Prostate gland (tissue), 2 donors: ENCODE results near the gene GRK1.

Experiments used
- CTCF ChIP-seq, 4 experiments: fragments of 200-600 bp in 2 of 4; fragments of 450-650 bp in 2 of 4; sonication (generic) in 2 of 4; IDR thresholded peaks; 1 replicate in 3 of 4; 2 replicates in 1 of 4; pipeline ENCODE4 v1.5.1; 2016 to 2019; ENCODE audit warnings: antibody characterized with exemption in 4 of 4, mild to moderate bottlenecking in 2 of 4, moderate library complexity in 2 of 4
- POLR2A ChIP-seq: fragments of 450-650 bp; IDR thresholded peaks from one replicate; pipeline ENCODE4 v1.6.1; 2016; ENCODE audit warnings: antibody characterized with exemption, mild to moderate bottlenecking
- POLR2AphosphoS5 ChIP-seq: sonication (generic); formaldehyde crosslinking; IDR thresholded peaks from one replicate; pipeline ENCODE4 v1.6.1; 2017; ENCODE audit warnings: antibody characterized with exemption

DNA sequence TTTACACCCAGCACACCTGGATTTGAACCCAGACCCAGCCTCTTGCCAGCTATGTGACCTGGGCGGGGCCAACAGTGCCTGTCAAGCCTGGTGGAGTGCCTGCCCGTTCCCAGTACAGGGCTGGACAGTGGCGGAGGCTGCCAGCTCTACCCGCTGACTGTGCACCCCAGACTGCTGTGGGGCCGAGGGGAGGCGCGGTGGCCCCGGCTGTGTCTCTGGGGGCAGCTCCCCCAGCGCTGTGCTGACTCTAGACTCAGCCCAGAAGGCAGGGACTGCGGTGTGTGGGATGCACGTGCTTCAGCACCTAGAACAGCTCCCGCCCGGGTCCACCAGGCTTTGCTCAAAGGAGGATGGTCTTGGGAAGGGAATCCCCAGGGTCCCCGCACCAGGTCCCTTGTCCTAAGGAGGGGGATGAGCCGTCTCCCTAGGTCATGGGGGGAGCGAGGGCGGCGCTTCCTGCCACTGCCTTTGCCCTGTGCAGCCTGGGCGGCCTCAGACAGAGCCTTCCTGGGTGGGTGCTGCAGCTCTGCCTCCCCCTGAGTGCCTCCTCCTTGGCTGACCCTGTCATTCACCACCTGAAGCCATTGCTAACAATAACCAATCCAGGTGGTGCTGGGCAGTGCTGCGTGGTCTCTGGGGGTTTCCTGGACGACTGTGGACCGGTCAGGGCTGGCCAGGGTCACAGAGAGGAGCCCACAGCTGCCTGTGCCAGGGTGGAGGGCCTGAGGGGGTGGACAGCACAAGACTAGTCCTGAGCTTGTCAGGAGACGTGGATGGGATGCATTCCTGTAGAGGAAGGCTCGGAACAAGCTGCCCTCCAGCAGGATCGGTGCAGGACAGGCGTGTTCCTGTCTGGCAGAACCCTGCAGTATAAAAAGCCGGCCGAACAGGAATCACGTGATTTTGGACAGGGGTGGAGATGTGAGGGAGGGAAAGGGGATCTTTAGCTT is 110.6 kb downstream of the GRK1 start:
- TF ChIP-seq CTCF (IDR thresholded peaks at IDR 0.05) (no peak), POLR2A (no peak), POLR2AphosphoS5 (no peak)
